ENCODE results near the gene PPP1R2C. TPM values are rescaled to one million over a fixed set of nuclear protein-coding genes. Genes with fewer than 3 reads are reported as not detected.

PPP1R2C gene
- total RNA-seq, 4 donors from 2014 or later: not detected

- no peaks in the 10 kb centered on the region for H3K27me3 ChIP-seq
- no peak for DNase-seq
Observed at GRCh38 chrX:42751573-42751972, 26.4 kb downstream of the PPP1R2C start.

GRCh38 chrX:42748067-42748850, 29.7 kb downstream of the PPP1R2C start:
- H3K4me1 ChIP-seq: no peaks in the 10 kb centered on the region
- no peaks in the 10 kb centered on the region for H3K27me3 ChIP-seq
- H3K9me3 ChIP-seq: no peaks in the 10 kb centered on the region
- no peak overlapping the region for H3K4me3 ChIP-seq
- TF ChIP-seq CTCF (IDR thresholded peaks at IDR 0.05): no peak
- no peak for TF ChIP-seq POLR2A (IDR thresholded peaks at IDR 0.05)
- H3K36me3 ChIP-seq: no peaks in the 10 kb centered on the region
- no peak for DNase-seq
- H3K27ac ChIP-seq: no peak overlapping the region

More at GRCh38 chrX:42751573-42751972, 26.4 kb downstream of the PPP1R2C start:
- H3K4me3 ChIP-seq: no peak overlapping the region
- no peaks in the 10 kb centered on the region for H3K4me1 ChIP-seq
- TF ChIP-seq POLR2A (IDR thresholded peaks at IDR 0.05) (no peak), CTCF (IDR thresholded peaks at IDR 0.05) (no peak)
- H3K36me3 ChIP-seq: no peaks in the 10 kb centered on the region
- no peak overlapping the region for H3K27ac ChIP-seq
- no peaks in the 10 kb centered on the region for H3K9me3 ChIP-seq

- TF ChIP-seq POLR2A (IDR thresholded peaks at IDR 0.05) (no peak), CTCF (IDR thresholded peaks at IDR 0.05) (no peak)
- Histone ChIP-seq H3K27ac (no peak overlapping the region), H3K4me1 (no peaks in the 10 kb centered on the region), H3K36me3 (no peaks in the 10 kb centered on the region), H3K4me3 (no peak overlapping the region), H3K9me3 (no peaks in the 10 kb centered on the region), H3K27me3 (no peaks in the 10 kb centered on the region)
- no peak for DNase-seq
Observed at GRCh38 chrX:42746606-42747005, 31.4 kb downstream of the PPP1R2C start.

- Histone ChIP-seq H3K27me3 (no peaks in the 10 kb centered on the region), H3K9me3 (no peaks in the 10 kb centered on the region), H3K36me3 (no peaks in the 10 kb centered on the region), H3K4me3 (no peak overlapping the region), H3K27ac (no peak overlapping the region), H3K4me1 (no peaks in the 10 kb centered on the region)
- TF ChIP-seq POLR2A (IDR thresholded peaks at IDR 0.05) (no peak), CTCF (IDR thresholded peaks at IDR 0.05) (no peak)
- no peak for DNase-seq
Observed at GRCh38 chrX:42740456-42740855, 37.5 kb downstream of the PPP1R2C start.

- no peak for DNase-seq
- H3K27me3 ChIP-seq: no peaks in the 10 kb centered on the region
- H3K4me3 ChIP-seq: no peak overlapping the region
- TF ChIP-seq CTCF (IDR thresholded peaks at IDR 0.05) (no peak), POLR2A (IDR thresholded peaks at IDR 0.05) (no peak)
- H3K4me1 ChIP-seq: no peaks in the 10 kb centered on the region
- H3K27ac ChIP-seq: peak overlapping the region in 1 of 4 donors; percentile 27
- H3K9me3 ChIP-seq: no peaks in the 10 kb centered on the region
- no peaks in the 10 kb centered on the region for H3K36me3 ChIP-seq
Observed at GRCh38 chrX:42739741-42740140, 38.2 kb downstream of the PPP1R2C start.
